Measurements from ENCODE around the gene IL1A.
"Not testable (repeated sequence)": the region's sequence is repeated elsewhere in the genome, so short reads cannot be mapped to it uniquely, and the experiment has no call there.

Gene IL1A

GRCh38 chr2:112784199-112785189, at the start of gene IL1A:
TSS of gene IL1A (minus strand) at chr2:112784493. CDS start at chr2:112783770, 723 bp downstream.
- Mint-ChIP-seq H3K27ac (no peak within 1 kb of the TSS), H3K9me3 (no peaks in the 10 kb centered on the region), H3K36me3 (ENCODE audit: low read depth) (no peaks in the 10 kb centered on the region), H3K4me1 (ENCODE audit: low read depth) (peaks cover 6% of the 10 kb centered on the region), H3K4me3 (peak within 1 kb of the TSS; percentile 13), H3K27me3 (peaks cover 31% of the 10 kb centered on the region)
- no peak for DNase-seq

GRCh38 chr2:112833976-112834375, 49.7 kb upstream of the IL1A start:
- H3K4me3 Mint-ChIP-seq: no peak overlapping the region
- H3K27me3 Mint-ChIP-seq: peaks cover 21% of the 10 kb centered on the region
- peaks cover 5% of the 10 kb centered on the region for H3K4me1 Mint-ChIP-seq (ENCODE audit: low read depth)
- no peak overlapping the region for H3K27ac Mint-ChIP-seq
- DNase-seq: no peak
- no peaks in the 10 kb centered on the region for H3K9me3 Mint-ChIP-seq
- no peaks in the 10 kb centered on the region for H3K36me3 Mint-ChIP-seq (ENCODE audit: low read depth)

- not testable (repeated sequence) for H3K9me3 Mint-ChIP-seq; DNase-seq; H3K4me1 Mint-ChIP-seq (ENCODE audit: low read depth); H3K36me3 Mint-ChIP-seq (ENCODE audit: low read depth); H3K27ac Mint-ChIP-seq; H3K4me3 Mint-ChIP-seq
- H3K27me3 Mint-ChIP-seq: peaks cover 18% of the 10 kb centered on the region
Observed at GRCh38 chr2:112833639-112833931, 49.3 kb upstream of the IL1A start.

- Mint-ChIP-seq H3K27me3 (peaks cover 18% of the 10 kb centered on the region), H3K9me3 (no peaks in the 10 kb centered on the region), H3K36me3 (ENCODE audit: low read depth) (no peaks in the 10 kb centered on the region), H3K4me3 (no peak overlapping the region), H3K27ac (no peak overlapping the region), H3K4me1 (ENCODE audit: low read depth) (peaks cover 5% of the 10 kb centered on the region)
- no peak for DNase-seq
Observed at GRCh38 chr2:112832841-112833638, 48.7 kb upstream of the IL1A start.

- Mint-ChIP-seq H3K36me3 (ENCODE audit: low read depth) (no peaks in the 10 kb centered on the region), H3K27ac (no peak overlapping the region), H3K4me3 (no peak overlapping the region), H3K4me1 (ENCODE audit: low read depth) (peaks cover 5% of the 10 kb centered on the region), H3K9me3 (no peaks in the 10 kb centered on the region), H3K27me3 (peaks cover 18% of the 10 kb centered on the region)
- DNase-seq: no peak
Observed at GRCh38 chr2:112831946-112832840, 47.9 kb upstream of the IL1A start.

- H3K9me3 Mint-ChIP-seq: no peaks in the 10 kb centered on the region
- H3K4me1 Mint-ChIP-seq (ENCODE audit: low read depth): peaks cover 5% of the 10 kb centered on the region
- peaks cover 16% of the 10 kb centered on the region for H3K27me3 Mint-ChIP-seq
- no peak overlapping the region for H3K27ac Mint-ChIP-seq
- H3K4me3 Mint-ChIP-seq: no peak overlapping the region
- DNase-seq: no peak
- no peaks in the 10 kb centered on the region for H3K36me3 Mint-ChIP-seq (ENCODE audit: low read depth)
Observed at GRCh38 chr2:112831513-112831845, 47.2 kb upstream of the IL1A start.

GRCh38 chr2:112830682-112831512, 46.6 kb upstream of the IL1A start:
- H3K4me3 Mint-ChIP-seq: no peak overlapping the region
- H3K9me3 Mint-ChIP-seq: no peaks in the 10 kb centered on the region
- H3K4me1 Mint-ChIP-seq (ENCODE audit: low read depth): peaks cover 3% of the 10 kb centered on the region
- H3K27me3 Mint-ChIP-seq: peaks cover 16% of the 10 kb centered on the region
- DNase-seq: no peak
- no peak overlapping the region for H3K27ac Mint-ChIP-seq
- H3K36me3 Mint-ChIP-seq (ENCODE audit: low read depth): no peaks in the 10 kb centered on the region

GRCh38 chr2:112829961-112830681, 45.8 kb upstream of the IL1A start:
- H3K4me1 Mint-ChIP-seq (ENCODE audit: low read depth): peaks cover 3% of the 10 kb centered on the region
- no peaks in the 10 kb centered on the region for H3K36me3 Mint-ChIP-seq (ENCODE audit: low read depth)
- no peak for DNase-seq
- H3K27me3 Mint-ChIP-seq: peaks cover 16% of the 10 kb centered on the region
- H3K27ac Mint-ChIP-seq: no peak overlapping the region
- no peak overlapping the region for H3K4me3 Mint-ChIP-seq
- H3K9me3 Mint-ChIP-seq: no peaks in the 10 kb centered on the region

GRCh38 chr2:112829101-112829960, 45.0 kb upstream of the IL1A start:
- no peak overlapping the region for H3K27ac Mint-ChIP-seq
- peaks cover 16% of the 10 kb centered on the region for H3K27me3 Mint-ChIP-seq
- H3K36me3 Mint-ChIP-seq (ENCODE audit: low read depth): no peaks in the 10 kb centered on the region
- H3K4me1 Mint-ChIP-seq (ENCODE audit: low read depth): peaks cover 5% of the 10 kb centered on the region
- DNase-seq: no peak
- H3K4me3 Mint-ChIP-seq: no peak overlapping the region
- H3K9me3 Mint-ChIP-seq: no peaks in the 10 kb centered on the region

- Mint-ChIP-seq H3K36me3 (ENCODE audit: low read depth) (no peaks in the 10 kb centered on the region), H3K4me1 (ENCODE audit: low read depth) (peaks cover 7% of the 10 kb centered on the region), H3K27ac (no peak overlapping the region), H3K9me3 (no peaks in the 10 kb centered on the region), H3K4me3 (no peak overlapping the region), H3K27me3 (peaks cover 16% of the 10 kb centered on the region)
- no peak for DNase-seq
Observed at GRCh38 chr2:112828251-112828691, 44.0 kb upstream of the IL1A start.

GRCh38 chr2:112827604-112828185, 43.4 kb upstream of the IL1A start:
- no peak overlapping the region for H3K27ac Mint-ChIP-seq
- H3K9me3 Mint-ChIP-seq: no peaks in the 10 kb centered on the region
- DNase-seq: no peak
- no peaks in the 10 kb centered on the region for H3K36me3 Mint-ChIP-seq (ENCODE audit: low read depth)
- H3K27me3 Mint-ChIP-seq: peaks cover 16% of the 10 kb centered on the region
- no peak overlapping the region for H3K4me3 Mint-ChIP-seq
- peaks cover 9% of the 10 kb centered on the region for H3K4me1 Mint-ChIP-seq (ENCODE audit: low read depth)

- Mint-ChIP-seq H3K9me3 (no peaks in the 10 kb centered on the region), H3K4me3 (no peak overlapping the region), H3K4me1 (ENCODE audit: low read depth) (peaks cover 15% of the 10 kb centered on the region), H3K36me3 (ENCODE audit: low read depth) (no peaks in the 10 kb centered on the region), H3K27me3 (peaks cover 16% of the 10 kb centered on the region), H3K27ac (no peak overlapping the region)
- no peak for DNase-seq
Observed at GRCh38 chr2:112827009-112827408, 42.7 kb upstream of the IL1A start.
